Caco-2 (cell line): ENCODE results near the gene ARMC6. TPM values are rescaled to one million over a fixed set of nuclear protein-coding genes. Genes with fewer than 3 reads are reported as not detected.

ENCODE experiments used
- BruUV-seq: library from RNA; stranded (reverse); fragments of 400-500 nt; replicated peaks from 2 replicates; lab custom pipeline; 2021; lab: Mats Ljungman, UMichigan
- CTCF ChIA-PET: fragments of 300-600 bp; sonication (Branson Sonifier 250); formaldehyde crosslinking; loops from one replicate; lab custom pipeline; 2022; ENCODE audit warnings: antibody characterized with exemption; lab: Charles Lee
- POLR2A ChIA-PET: fragments of 300-600 bp; sonication (Branson Sonifier 250); formaldehyde crosslinking; loops from one replicate; lab custom pipeline; 2022; ENCODE audit warnings: antibody characterized with exemption; lab: Charles Lee
- DNase-seq, 2 experiments: peaks; one replicate each; pipeline versions ENCODE4 v3.0.0 to v3.0.0-alpha.2; 2020 to 2022
- H3K27me3 ChIP-seq: replicated peaks from 2 replicates; pipeline ENCODE4 v1.6.0; 2011; ENCODE audit warnings: low read length; ENCODE audit not compliant: control insufficient read depth, insufficient read depth
- H3K36me3 ChIP-seq: 2 replicates; pipeline ENCODE4 v1.5.1; 2011; ENCODE audit warnings: low read length; ENCODE audit not compliant: control insufficient read depth, insufficient read depth
- H3K4me1 ChIP-seq: fragments of 250-450 bp; sonication (Bioruptor Pico); 2 replicates; pipeline ENCODE4 v1.5.1; 2020; ENCODE audit warnings: mild to moderate bottlenecking
- H3K4me3 ChIP-seq: 2 replicates; pipeline ENCODE4 v1.5.1; 2011; ENCODE audit warnings: low read depth, mild to moderate bottlenecking, control low read depth, low read length
- H3K9me3 ChIP-seq: fragments of 250-450 bp; sonication (Bioruptor Pico); 2 replicates; pipeline ENCODE4 v1.5.1; 2020; ENCODE audit warnings: mild to moderate bottlenecking, moderate library complexity
- H3K27ac Mint-ChIP-seq: one replicate; pipeline ENCODE4 v1.8.0; 2022; ENCODE audit warnings: mixed read lengths; ENCODE audit not compliant: unreplicated experiment
- H3K27me3 Mint-ChIP-seq: one replicate; pipeline ENCODE4 v1.8.0; 2022; ENCODE audit warnings: mixed read lengths; ENCODE audit not compliant: insufficient read depth, unreplicated experiment
- H3K36me3 Mint-ChIP-seq: one replicate; pipeline ENCODE4 v1.8.0; 2022; ENCODE audit warnings: mild to moderate bottlenecking, mixed read lengths; ENCODE audit not compliant: insufficient read depth, unreplicated experiment
- H3K4me1 Mint-ChIP-seq: one replicate; pipeline ENCODE4 v1.8.0; 2022; ENCODE audit warnings: low read depth, mixed read lengths; ENCODE audit not compliant: unreplicated experiment
- H3K4me3 Mint-ChIP-seq: one replicate; pipeline ENCODE4 v1.8.0; 2022; ENCODE audit warnings: mild to moderate bottlenecking, moderate library complexity, mixed read lengths; ENCODE audit not compliant: unreplicated experiment
- H3K9me3 Mint-ChIP-seq: one replicate; pipeline ENCODE4 v1.8.0; 2022; ENCODE audit warnings: mixed read lengths; ENCODE audit not compliant: unreplicated experiment
- CTCF ChIP-seq, 2 experiments: fragments of 200-600 bp in 1 of 2; IDR thresholded peaks; 1 replicate in 1 of 2; 2 replicates in 1 of 2; pipeline versions ENCODE4 v1.5.1 to v1.8.0; 2011 to 2022; ENCODE audit warnings: antibody characterized with exemption in 1 of 2, control low read depth in 1 of 2, inconsistent platforms in 1 of 2, low read depth in 1 of 2, low read length in 1 of 2, mild to moderate bottlenecking in 1 of 2, moderate library complexity in 1 of 2; ENCODE audit not compliant: insufficient read depth in 1 of 2, severe bottlenecking in 1 of 2, unreplicated experiment in 1 of 2
- intact Hi-C: fragments of 100-400 bp; cut with micrococcal nuclease; formaldehyde crosslinking; loops from one replicate; pipeline ENCODE4 v1.10.0; 2022; ENCODE audit not compliant: unreplicated experiment
- total RNA-seq: library from RNA; stranded (reverse); gene quantifications from 2 replicates; pipeline ENCODE4 v1.2.3, GENCODE V29; 2022

The ARMC6 gene
- total RNA-seq, 1 experiment from 2014 or later = 40.1 TPM

GRCh38 chr19:18996796-18997394, 36.5 kb upstream of the ARMC6 start:
- Mint-ChIP-seq H3K27me3 (no peaks in the 10 kb centered on the region), H3K4me1 (no peaks in the 10 kb centered on the region), H3K27ac (no peak overlapping the region), H3K36me3 (peaks cover 69% of the 10 kb centered on the region), H3K9me3 (no peaks in the 10 kb centered on the region), H3K4me3 (no peak overlapping the region)
- CTCF ChIA-PET = no interaction called here
- Histone ChIP-seq H3K36me3 (no peaks in the 10 kb centered on the region; the same call in 1 of the 2 replicates), H3K4me1 (no peaks in the 10 kb centered on the region), H3K27me3 (no peaks in the 10 kb centered on the region), H3K4me3 (no peak overlapping the region), H3K9me3 (no peaks in the 10 kb centered on the region)
- no peak for DNase-seq
- TF ChIP-seq CTCF (IDR thresholded peaks at IDR 0.05; ENCODE audit: insufficient read depth in 1 of 2, low read depth in 1 of 2, low read length in 1 of 2, severe bottlenecking in 1 of 2, unreplicated experiment in 1 of 2) = no peak
- POLR2A ChIA-PET = no interaction called here
- intact Hi-C loops = loop anchor here (1.0 to 2.0 kb wide), 2 partner anchors 116 to 142 kb away; no protein-coding TSS in a partner anchor
- no TSS peak for BruUV-seq

- TF ChIP-seq CTCF (IDR thresholded peaks at IDR 0.05; ENCODE audit: insufficient read depth in 1 of 2, low read depth in 1 of 2, low read length in 1 of 2, severe bottlenecking in 1 of 2, unreplicated experiment in 1 of 2) = no peak
- no peaks in the 10 kb centered on the region; the same call in 1 of the 2 replicates for H3K36me3 ChIP-seq
- no peaks in the 10 kb centered on the region for H3K9me3 Mint-ChIP-seq
- peaks cover 71% of the 10 kb centered on the region for H3K36me3 Mint-ChIP-seq
- POLR2A ChIA-PET = no interaction called here
- no peaks in the 10 kb centered on the region for H3K27me3 Mint-ChIP-seq
- no peaks in the 10 kb centered on the region for H3K4me1 ChIP-seq
- peak overlapping the region; percentile 5 for H3K27ac Mint-ChIP-seq
- CTCF ChIA-PET = interaction anchor here (0.6 kb wide), 1 partner anchor 252 kb away, joined by 3 read pairs; no protein-coding TSS in a partner anchor
- no peak overlapping the region for H3K4me3 Mint-ChIP-seq
- no TSS peak for BruUV-seq
- intact Hi-C loops = no loop called here
- no peak overlapping the region for H3K4me3 ChIP-seq
- no peak for DNase-seq
- no peaks in the 10 kb centered on the region for H3K4me1 Mint-ChIP-seq
- no peaks in the 10 kb centered on the region for H3K27me3 ChIP-seq
- H3K9me3 ChIP-seq = no peaks in the 10 kb centered on the region
Measured at GRCh38 chr19:18998276-18998675, 35.1 kb upstream of the ARMC6 start.

GRCh38 chr19:18999016-18999758, 34.2 kb upstream of the ARMC6 start:
- POLR2A ChIA-PET = no interaction called here
- no peak overlapping the region for H3K4me3 Mint-ChIP-seq
- H3K36me3 Mint-ChIP-seq = peaks cover 66% of the 10 kb centered on the region
- no peaks in the 10 kb centered on the region for H3K4me1 Mint-ChIP-seq
- Histone ChIP-seq H3K9me3 (no peaks in the 10 kb centered on the region), H3K36me3 (no peaks in the 10 kb centered on the region; the same call in 1 of the 2 replicates), H3K4me1 (no peaks in the 10 kb centered on the region), H3K27me3 (no peaks in the 10 kb centered on the region), H3K4me3 (no peak overlapping the region)
- intact Hi-C loops = no loop called here
- no peak for TF ChIP-seq CTCF (IDR thresholded peaks at IDR 0.05; ENCODE audit: insufficient read depth in 1 of 2, low read depth in 1 of 2, low read length in 1 of 2, severe bottlenecking in 1 of 2, unreplicated experiment in 1 of 2)
- CTCF ChIA-PET = interaction anchor here (0.6 kb wide), 2 partner anchors 253 to 478 kb away, joined by 3 to 4 read pairs; no protein-coding TSS in a partner anchor
- H3K27ac Mint-ChIP-seq = peak overlapping the region; percentile 5
- no peaks in the 10 kb centered on the region for H3K27me3 Mint-ChIP-seq
- DNase-seq = no peak
- BruUV-seq = no TSS peak
- H3K9me3 Mint-ChIP-seq = no peaks in the 10 kb centered on the region
